NAMALWA (cell line): Measurements from ENCODE around the gene SAA1.
"Not testable (repeated sequence)": the region's sequence is repeated elsewhere in the genome, so short reads cannot be mapped to it uniquely, and the experiment has no call there.

Source experiments
- DNase-seq: peaks from one replicate; pipeline ENCODE4 v3.0.0-alpha.2; 2015; ENCODE audit warnings: low spot score

SAA1 gene

DNA sequence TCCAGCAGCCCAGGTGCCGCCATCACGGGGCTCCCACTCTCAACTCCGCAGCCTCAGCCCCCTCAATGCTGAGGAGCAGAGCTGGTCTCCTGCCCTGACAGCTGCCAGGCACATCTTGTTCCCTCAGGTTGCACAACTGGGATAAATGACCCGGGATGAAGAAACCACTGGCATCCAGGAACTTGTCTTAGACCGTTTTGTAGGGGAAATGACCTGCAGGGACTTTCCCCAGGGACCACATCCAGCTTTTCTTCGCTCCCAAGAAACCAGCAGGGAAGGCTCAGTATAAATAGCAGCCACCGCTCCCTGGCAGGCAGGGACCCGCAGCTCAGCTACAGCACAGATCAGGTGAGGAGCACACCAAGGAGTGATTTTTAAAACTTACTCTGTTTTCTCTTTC is at the start of gene SAA1:
SAA1 (plus strand) TSS at position 316 of the 400 bp plus-strand sequence. CDS start 624 bp downstream, outside the sequence.
- DNase-seq, result no peak

DNA sequence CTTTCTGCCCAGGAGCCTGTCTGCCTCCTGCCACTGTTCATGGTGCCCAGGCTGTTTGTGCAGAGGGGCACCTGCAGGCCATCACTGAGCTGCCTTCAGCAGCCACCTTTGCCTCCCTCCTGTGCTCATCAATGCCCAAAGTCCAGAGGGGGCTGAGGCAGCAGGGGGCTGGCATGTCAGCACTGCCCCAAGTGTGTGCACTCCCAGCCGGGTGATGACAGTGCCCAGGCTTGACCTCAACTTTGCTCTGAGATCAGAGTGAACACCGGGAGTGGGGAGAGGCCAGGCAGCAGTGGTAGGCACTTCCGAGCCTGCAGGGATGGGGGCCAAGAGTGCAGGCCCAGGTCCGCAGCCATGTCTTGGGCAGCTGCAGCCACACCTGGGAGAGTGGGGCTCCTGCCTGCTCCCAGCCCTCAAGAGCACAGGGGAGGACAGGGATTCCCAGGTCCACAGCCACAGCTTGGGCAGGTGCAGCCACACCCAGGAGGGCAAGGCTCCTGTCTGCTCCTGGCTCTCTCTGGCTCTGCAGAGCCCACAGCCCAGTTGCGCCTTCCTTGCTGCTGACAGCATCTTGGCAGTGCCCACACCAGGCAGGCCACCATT is 44.7 kb upstream of the SAA1 start:
- DNase-seq, result no peak

DNA sequence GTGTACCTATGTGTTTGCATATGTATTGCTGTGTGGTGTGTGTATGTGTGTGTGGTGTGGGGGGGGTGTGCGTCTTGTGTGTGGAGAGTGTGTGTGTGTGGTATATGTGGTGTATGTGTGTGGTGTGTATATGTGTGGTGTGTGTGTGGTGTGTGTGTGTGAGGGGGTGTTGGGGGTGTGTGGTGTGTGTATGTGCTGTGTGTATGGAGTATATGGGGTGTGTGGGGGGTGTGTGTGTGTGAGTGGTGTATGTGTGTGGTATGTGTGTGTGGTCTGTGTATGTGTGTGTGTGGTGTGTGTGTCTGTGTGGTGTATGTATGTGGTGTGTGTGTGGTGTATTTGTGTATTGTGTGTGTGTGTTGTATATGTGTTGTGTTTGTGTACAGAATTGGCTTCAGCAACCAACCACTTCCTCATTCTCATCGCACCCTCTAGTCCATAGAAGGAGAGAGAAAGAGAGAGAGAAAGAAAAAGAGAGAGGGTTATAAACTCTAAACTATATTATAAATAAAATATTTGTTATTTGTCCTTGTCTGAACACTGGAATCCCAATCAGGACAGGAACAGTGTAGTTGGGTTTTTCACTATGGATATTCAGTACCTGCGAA is 43.1 kb upstream of the SAA1 start:
- DNase-seq, result no peak

GRCh38 chr11:18223591-18224387 is 42.3 kb upstream of the SAA1 start:
- no peak for DNase-seq

- DNase-seq, result peak; percentile 28
These were observed 40.2 kb upstream of the SAA1 start for GRCh38 chr11:18225913-18226312.

DNA sequence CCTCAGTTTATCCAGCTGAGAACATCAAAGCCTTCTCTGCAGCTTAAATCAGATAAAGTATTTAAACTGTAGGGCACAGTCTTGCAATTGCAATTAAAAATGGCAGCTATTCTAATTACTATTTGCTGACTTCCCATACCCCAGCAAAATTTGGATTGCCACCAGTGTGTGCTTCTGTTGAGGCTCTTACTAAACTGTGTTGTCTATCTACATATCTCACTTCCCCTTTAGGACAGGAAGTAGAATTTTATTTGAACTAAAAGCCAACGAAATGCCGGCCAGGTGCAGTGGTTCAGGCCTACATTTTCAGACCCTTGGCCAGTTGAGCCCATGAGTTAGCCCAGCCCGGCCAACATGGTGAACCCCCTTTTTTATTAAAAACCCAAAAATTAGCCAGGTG is 36.6 kb upstream of the SAA1 start:
- DNase-seq, result peak; percentile 83

DNA sequence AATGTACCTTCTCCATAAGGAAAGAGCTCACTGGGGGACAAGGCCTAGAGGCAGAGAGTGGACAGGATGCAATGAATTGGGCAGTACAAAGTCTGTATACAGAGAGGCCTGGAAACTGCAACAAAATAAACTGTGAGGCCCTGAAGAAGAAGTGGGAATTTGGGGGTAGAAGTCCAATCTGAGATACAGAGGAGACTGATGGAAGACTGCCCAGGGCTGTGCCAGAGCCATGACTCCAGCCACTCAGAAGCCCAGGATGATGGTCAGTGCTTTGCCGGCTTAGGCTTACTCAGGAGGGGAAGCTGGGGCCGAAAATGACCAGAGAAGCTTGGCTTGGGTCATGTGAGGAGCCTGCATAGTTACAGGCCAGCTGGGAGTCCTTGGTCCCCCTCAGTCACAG is 35.2 kb upstream of the SAA1 start:
- DNase-seq, result no peak

- DNase-seq, result no peak
These were observed 32.2 kb upstream of the SAA1 start for GRCh38 chr11:18233912-18234311.

DNA sequence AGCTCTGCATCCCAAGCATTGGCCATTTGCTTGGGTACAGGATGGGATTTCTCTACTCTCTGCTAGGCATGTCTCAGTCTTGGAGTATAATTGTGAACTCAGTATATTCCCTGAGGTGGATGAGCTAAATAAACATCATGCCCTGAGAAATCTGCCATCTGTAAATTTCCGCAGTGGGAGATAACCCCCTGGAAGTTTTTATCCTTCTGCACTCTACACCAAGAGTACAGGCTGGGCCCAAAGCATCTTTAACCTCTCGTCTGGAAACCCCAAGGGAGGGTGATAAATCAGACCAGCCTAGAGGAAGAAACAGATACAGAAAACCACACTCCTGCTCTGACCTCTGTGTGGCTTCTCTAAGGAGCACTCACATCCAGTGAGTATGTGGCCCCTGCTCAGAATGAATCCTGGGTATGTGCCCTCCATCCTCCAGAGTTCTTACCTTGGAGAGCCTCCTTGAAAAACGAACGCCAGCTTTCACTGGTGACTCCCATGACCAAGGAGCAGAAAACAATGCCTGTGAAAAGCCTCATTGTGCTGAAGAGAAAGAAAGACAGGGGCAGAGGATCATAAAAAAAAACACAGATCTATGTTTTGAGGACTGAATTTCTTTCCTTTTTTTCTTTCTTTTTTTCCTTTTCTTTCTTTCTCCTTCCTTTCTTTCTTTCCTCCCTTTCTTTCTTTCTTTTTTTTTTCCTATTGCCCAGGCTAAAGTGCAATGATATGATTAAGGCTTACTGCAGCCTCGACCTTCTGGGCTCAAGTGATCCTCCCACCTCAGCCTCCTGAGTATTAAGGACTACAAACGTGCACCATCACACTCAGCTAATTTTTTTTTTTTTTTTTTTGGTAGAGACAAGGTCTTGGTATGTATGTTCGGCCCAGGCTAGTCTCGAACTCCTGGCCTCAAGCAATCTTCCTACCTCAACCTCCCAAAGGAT is 30.4 kb upstream of the SAA1 start:
- DNase-seq, result no peak

DNA sequence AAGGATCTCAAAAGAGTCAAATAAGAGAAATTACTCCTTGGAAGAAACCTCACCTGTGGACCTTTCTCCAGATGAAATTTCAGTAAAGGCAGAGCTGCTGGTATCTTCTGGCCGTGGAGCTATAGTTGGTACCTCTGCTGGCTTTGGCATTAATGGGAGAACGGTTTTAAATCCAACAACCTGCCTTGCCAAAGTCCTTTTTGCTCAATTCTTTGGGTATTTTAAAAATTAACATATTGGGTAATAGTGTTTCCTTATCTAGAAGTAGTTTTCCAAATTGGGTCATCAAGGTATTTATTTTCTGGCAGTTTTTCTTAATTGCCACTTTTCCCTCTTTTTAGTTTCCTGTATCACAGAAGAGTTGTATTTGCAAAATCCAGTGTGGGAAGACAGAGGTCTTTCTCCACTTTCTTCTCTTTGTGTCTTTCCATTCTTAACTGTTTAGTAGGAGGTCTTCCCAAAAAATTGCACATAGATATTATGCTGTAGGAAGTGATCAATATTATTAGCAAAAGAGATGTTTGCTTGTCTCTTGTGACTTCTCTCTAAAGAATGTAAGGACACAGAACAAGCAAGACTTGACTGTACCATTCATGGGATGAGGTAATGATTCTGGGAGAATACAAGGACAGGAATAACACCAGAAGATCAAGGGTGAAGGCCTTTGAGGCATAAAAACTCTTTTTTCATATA is 29.3 kb upstream of the SAA1 start, which contains the start of gene SAA4:
SAA4 (minus strand) TSS at position 139 of the 693 bp plus-strand sequence. CDS start 876 bp downstream, outside the sequence.
- no peak for DNase-seq

DNA sequence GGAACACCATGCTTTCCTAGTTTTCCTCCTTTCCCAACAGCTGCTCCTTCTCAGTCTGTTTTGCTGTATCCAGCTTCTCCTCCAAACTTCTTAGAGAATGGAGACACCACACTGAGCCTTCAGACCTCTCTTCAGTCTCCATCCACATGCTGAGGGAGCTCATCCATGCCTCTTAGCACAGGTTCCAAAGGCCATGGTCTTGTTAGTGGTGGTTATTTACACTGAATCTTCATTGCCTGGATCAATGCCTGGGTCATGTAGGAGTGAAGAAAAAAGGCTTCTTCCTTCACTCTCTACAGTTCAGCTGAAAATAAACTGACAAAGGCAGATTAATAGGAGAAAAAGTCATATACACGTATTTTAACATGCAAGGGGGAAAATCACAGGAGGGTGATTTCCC is 26.4 kb upstream of the SAA1 start:
- DNase-seq, result no peak

GRCh38 chr11:18243783-18244362 is 22.2 kb upstream of the SAA1 start:
- DNase-seq, result peak; percentile 84

DNA sequence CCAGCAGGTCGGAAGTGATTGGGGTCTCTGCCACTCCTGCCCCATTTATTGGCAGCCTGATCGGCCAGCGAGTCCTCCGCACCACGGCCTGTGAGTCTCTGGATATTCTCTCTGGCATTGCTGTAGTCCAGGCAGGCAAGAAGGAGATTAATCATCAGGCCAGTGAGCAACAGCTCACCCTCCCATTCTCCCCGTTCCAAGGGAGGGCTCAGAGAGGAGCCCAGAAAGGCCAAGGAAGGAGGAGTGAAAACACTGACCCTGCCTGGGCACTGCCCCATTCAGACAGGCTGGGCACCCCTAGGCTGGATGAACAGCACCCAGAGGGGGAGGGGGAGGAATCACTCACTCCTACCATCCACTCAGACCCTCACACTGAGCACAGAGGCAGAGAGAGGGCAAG is 20.7 kb upstream of the SAA1 start:
- no peak for DNase-seq

DNA sequence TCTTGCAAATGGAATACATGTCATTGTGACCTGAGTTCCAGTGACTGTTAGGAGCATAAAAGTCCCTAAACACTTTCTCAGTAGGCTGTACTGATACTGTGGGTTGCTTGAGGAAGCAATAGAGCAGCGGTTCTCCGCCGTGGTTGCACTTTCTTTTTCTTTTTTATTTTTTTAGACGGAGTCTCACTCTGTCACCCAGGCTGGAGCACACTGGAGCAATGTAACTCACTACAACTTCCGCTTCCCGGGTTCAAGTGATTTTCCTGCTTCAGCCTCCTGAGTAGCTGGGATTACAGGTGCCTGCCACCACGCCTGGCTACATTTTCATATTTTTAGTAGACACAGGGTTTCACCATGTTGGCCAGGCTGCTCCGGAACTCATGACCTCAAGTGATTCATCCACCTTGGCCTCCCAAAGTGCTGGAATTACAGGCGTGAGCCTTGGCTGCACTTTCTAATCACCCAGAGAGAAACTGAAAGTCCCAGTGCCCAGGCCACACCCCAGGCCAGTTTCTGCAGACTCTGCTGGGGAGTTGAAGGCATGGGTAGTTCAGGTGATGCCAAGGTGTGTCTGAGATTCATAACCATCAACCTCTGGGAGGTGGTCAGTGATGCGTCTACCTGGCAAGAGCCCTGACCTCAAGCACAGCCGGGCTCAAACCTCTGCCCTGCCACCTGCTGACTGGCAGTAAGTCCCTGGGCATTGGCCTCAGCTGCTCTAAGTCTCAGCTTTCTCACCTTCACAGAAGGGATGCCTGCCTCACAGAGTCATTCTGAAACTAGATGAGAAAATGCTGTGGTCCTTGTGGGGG is 19.5 kb upstream of the SAA1 start:
- not testable (repeated sequence) for DNase-seq

GRCh38 chr11:18247191-18247581 is 18.9 kb upstream of the SAA1 start:
- DNase-seq, result not testable (repeated sequence)

DNA sequence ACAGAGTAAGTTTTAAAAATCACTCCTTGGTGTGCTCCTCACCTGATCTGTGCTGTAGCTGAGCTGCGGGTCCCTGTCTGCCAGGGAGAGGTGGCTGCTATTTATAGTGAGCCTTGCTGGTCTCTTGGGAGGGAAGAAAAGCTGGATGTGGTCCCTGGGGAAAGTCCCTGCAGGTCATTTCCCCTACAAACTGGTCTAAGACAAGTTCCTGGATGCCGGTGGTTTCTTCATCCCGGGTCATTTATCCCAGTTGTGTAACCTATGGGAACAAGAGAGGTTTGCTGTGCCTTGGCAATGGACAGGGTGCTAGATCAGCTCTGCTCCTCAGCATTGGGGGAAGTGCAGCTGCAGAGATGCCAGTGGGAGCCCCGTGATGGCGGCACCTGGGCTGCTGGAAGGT is 17.5 kb upstream of the SAA1 start, which contains the start of gene SAA2:
SAA2 (minus strand) TSS at position 108 of the 400 bp plus-strand sequence. CDS start 657 bp downstream, outside the sequence.
- no peak for DNase-seq

- DNase-seq, result no peak
These were observed 12.8 kb upstream of the SAA1 start for GRCh38 chr11:18253233-18253632.

GRCh38 chr11:18253778-18254338 is 12.2 kb upstream of the SAA1 start:
- no peak for DNase-seq

DNA sequence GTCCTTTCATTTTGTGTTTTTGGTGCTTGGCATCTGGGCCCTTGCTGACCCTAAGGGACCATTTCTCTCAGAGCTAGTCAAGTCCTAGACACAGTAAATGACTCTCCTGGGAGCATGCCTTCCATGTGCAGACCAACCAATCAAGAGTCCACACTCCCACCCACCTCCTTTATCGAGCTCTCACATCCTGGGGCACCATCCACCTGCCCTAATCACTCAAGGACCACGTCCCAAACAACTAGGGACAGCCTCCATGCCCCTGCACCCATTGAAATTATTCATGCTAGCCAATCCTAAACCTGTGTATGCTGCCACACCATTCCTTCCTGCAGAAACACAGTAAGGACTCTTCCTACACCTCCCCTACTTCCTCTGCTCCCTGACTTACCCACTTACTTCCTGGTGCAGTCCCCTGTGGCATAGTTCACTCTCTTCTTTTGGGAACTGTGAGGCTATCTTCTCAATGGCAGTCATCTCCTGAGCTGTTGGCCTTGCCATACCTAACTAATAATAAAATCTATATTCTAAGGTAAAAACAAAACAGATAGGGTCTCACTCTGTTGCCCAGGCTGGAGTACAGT is 11.2 kb upstream of the SAA1 start:
- no peak for DNase-seq
